K562 (cell line): ENCODE data around the gene COLEC12. TPM values are rescaled to one million over a fixed set of nuclear protein-coding genes. Genes with fewer than 3 reads are reported as not detected.

Source experiments
- ARID3A ChIP-seq: IDR thresholded peaks from 2 replicates; pipeline ENCODE4 v1.6.1; 2012; ENCODE audit warnings: low read depth, low read length, improper control_type of control experiment, borderline replicate concordance
- ATF7 ChIP-seq: fragments of 450-650 bp; IDR thresholded peaks from 2 replicates; pipeline ENCODE4 v1.7.1; 2014; ENCODE audit warnings: mild to moderate bottlenecking, moderate library complexity
- CHCHD3 ChIP-seq: fragments of 250-450 bp; sonication (Bioruptor Pico); IDR thresholded peaks from 2 replicates; pipeline ENCODE4 v2.1.2; 2022; ENCODE audit warnings: mild to moderate bottlenecking
- E2F6 ChIP-seq, 2 experiments: IDR thresholded peaks; 2 replicates each; pipeline ENCODE4 v1.6.1; 2011; ENCODE audit warnings: borderline replicate concordance in 1 of 2, control low read depth in 1 of 2, low read depth in 1 of 2, low read length in 1 of 2, mild to moderate bottlenecking in 1 of 2, mixed read lengths in 1 of 2, moderate library complexity in 1 of 2; ENCODE audit not compliant: insufficient read depth in 1 of 2, insufficient read length in 1 of 2, poor library complexity in 1 of 2, severe bottlenecking in 1 of 2; ENCODE audit errors: extremely low read depth in 1 of 2
- JUNB ChIP-seq: fragments of 450-650 bp; formaldehyde crosslinking; conservative IDR thresholded peaks from 2 replicates; pipeline ENCODE4 v1.4.0; 2020; ENCODE audit warnings: mild to moderate bottlenecking
- JUND ChIP-seq, 2 experiments: IDR thresholded peaks; 2 replicates in 1 of 2; 3 replicates in 1 of 2; pipeline ENCODE4 v1.6.1; 2011; ENCODE audit warnings: borderline replicate concordance in 2 of 2, low read depth in 2 of 2, low read length in 2 of 2, improper control_type of control experiment in 1 of 2, missing biosample characterization in 1 of 2, missing genetic modification characterization in 1 of 2, missing genetic modification reagents in 1 of 2
- MAFG ChIP-seq: fragments of 450-650 bp; conservative IDR thresholded peaks from 2 replicates; pipeline ENCODE4 v1.6.1; 2016; ENCODE audit warnings: missing genetic modification characterization, missing compliant biosample characterization
- NR2C2 ChIP-seq, 2 experiments: fragments of 200-800 bp in 1 of 2; sonication (Bioruptor generic) in 1 of 2; sonication (generic) in 1 of 2; formaldehyde crosslinking in 1 of 2; IDR thresholded peaks; 2 replicates each; pipeline versions ENCODE4 v1.6.1 to v1.8.0; 2016 to 2022; ENCODE audit warnings: mild to moderate bottlenecking in 1 of 2, missing compliant biosample characterization in 1 of 2, missing genetic modification characterization in 1 of 2, missing genetic modification reagents in 1 of 2
- SMAD1 ChIP-seq: fragments of 150-350 bp; IDR thresholded peaks from 2 replicates; pipeline ENCODE4 v1.6.1; 2014; ENCODE audit warnings: low read length, low read depth; ENCODE audit not compliant: partially characterized antibody
- SUPT5H ChIP-seq: fragments of 450-650 bp; IDR thresholded peaks from 2 replicates; pipeline ENCODE4 v1.6.1; 2016
- ZNF57 ChIP-seq: fragments of 450-650 bp; formaldehyde crosslinking; IDR thresholded peaks from 2 replicates; pipeline ENCODE4 v1.4.0; 2020; ENCODE audit warnings: mild to moderate bottlenecking, moderate library complexity
- polyA plus RNA-seq, 8 experiments: library from polyadenylated mRNA; depleted of rRNA in 4 of 8; stranded (reverse) in 5 of 8; unstranded in 3 of 8; fragments of >200 nt; fragmentation: Nextera tagmentation in 2 of 8; fragmentation: Illumina TruSeq in 1 of 8; extraction: Ambion mirVana in 2 of 8; extraction: Trizol in 1 of 8; gene quantifications; 2 replicates each; pipeline versions ENCODE4 v1.2.1 to v1.2.3, GENCODE V29; 2011 to 2014; ENCODE audit warnings: inconsistent platforms in 1 of 8, missing spikeins in 1 of 8
- total RNA-seq, 7 experiments: library from RNA; depleted of rRNA in 6 of 7; stranded (reverse); fragments of >200 nt in 6 of 7; fragmentation: Illumina TruSeq in 2 of 7; extraction: Trizol in 2 of 7; gene quantifications; 2 replicates each; pipeline versions ENCODE4 v1.2.1 to v1.2.3, GENCODE V29; 2011 to 2021; ENCODE audit warnings: low replicate concordance in 1 of 7
- TF ChIP-seq, protein P1 (sequence below): fragments of 450-650 bp; IDR thresholded peaks from 2 replicates; pipeline ENCODE4 v1.6.1; 2016; ENCODE audit warnings: mild to moderate bottlenecking, moderate library complexity

COLEC12 gene
- total and polyA plus RNA-seq, 9 of the 15 experiments (the other 6 are each of a cell fraction or from before 2014, with no cell fraction given), result 0.04 TPM; not detected in 8

DNA sequence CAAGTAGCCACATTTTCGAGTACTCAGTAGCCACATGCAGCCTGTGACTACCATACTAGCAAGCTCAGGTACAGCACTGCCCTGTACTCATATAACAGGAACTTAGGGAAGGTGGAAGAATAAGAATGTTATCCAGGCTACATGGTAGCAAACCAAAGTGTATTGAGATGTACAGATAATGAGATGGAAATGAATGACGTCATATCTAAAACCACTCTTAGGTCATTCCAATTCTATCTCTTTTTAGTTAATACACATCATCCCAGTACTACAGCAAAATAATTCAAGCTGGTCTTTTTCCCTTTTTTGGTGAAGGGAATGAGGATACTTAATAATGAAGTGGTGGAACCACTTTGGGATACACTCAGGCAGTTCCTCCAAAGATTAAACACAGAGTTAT, 38.7 kb downstream of the COLEC12 start (continued):
- TF ChIP-seq, protein P1, sequence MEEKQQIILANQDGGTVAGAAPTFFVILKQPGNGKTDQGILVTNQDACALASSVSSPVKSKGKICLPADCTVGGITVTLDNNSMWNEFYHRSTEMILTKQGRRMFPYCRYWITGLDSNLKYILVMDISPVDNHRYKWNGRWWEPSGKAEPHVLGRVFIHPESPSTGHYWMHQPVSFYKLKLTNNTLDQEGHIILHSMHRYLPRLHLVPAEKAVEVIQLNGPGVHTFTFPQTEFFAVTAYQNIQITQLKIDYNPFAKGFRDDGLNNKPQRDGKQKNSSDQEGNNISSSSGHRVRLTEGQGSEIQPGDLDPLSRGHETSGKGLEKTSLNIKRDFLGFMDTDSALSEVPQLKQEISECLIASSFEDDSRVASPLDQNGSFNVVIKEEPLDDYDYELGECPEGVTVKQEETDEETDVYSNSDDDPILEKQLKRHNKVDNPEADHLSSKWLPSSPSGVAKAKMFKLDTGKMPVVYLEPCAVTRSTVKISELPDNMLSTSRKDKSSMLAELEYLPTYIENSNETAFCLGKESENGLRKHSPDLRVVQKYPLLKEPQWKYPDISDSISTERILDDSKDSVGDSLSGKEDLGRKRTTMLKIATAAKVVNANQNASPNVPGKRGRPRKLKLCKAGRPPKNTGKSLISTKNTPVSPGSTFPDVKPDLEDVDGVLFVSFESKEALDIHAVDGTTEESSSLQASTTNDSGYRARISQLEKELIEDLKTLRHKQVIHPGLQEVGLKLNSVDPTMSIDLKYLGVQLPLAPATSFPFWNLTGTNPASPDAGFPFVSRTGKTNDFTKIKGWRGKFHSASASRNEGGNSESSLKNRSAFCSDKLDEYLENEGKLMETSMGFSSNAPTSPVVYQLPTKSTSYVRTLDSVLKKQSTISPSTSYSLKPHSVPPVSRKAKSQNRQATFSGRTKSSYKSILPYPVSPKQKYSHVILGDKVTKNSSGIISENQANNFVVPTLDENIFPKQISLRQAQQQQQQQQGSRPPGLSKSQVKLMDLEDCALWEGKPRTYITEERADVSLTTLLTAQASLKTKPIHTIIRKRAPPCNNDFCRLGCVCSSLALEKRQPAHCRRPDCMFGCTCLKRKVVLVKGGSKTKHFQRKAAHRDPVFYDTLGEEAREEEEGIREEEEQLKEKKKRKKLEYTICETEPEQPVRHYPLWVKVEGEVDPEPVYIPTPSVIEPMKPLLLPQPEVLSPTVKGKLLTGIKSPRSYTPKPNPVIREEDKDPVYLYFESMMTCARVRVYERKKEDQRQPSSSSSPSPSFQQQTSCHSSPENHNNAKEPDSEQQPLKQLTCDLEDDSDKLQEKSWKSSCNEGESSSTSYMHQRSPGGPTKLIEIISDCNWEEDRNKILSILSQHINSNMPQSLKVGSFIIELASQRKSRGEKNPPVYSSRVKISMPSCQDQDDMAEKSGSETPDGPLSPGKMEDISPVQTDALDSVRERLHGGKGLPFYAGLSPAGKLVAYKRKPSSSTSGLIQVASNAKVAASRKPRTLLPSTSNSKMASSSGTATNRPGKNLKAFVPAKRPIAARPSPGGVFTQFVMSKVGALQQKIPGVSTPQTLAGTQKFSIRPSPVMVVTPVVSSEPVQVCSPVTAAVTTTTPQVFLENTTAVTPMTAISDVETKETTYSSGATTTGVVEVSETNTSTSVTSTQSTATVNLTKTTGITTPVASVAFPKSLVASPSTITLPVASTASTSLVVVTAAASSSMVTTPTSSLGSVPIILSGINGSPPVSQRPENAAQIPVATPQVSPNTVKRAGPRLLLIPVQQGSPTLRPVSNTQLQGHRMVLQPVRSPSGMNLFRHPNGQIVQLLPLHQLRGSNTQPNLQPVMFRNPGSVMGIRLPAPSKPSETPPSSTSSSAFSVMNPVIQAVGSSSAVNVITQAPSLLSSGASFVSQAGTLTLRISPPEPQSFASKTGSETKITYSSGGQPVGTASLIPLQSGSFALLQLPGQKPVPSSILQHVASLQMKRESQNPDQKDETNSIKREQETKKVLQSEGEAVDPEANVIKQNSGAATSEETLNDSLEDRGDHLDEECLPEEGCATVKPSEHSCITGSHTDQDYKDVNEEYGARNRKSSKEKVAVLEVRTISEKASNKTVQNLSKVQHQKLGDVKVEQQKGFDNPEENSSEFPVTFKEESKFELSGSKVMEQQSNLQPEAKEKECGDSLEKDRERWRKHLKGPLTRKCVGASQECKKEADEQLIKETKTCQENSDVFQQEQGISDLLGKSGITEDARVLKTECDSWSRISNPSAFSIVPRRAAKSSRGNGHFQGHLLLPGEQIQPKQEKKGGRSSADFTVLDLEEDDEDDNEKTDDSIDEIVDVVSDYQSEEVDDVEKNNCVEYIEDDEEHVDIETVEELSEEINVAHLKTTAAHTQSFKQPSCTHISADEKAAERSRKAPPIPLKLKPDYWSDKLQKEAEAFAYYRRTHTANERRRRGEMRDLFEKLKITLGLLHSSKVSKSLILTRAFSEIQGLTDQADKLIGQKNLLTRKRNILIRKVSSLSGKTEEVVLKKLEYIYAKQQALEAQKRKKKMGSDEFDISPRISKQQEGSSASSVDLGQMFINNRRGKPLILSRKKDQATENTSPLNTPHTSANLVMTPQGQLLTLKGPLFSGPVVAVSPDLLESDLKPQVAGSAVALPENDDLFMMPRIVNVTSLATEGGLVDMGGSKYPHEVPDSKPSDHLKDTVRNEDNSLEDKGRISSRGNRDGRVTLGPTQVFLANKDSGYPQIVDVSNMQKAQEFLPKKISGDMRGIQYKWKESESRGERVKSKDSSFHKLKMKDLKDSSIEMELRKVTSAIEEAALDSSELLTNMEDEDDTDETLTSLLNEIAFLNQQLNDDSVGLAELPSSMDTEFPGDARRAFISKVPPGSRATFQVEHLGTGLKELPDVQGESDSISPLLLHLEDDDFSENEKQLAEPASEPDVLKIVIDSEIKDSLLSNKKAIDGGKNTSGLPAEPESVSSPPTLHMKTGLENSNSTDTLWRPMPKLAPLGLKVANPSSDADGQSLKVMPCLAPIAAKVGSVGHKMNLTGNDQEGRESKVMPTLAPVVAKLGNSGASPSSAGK, result no peak
- peak; percentile 94 for TF ChIP-seq ATF7
- TF ChIP-seq E2F6 (IDR thresholded peaks at IDR 0.05; ENCODE audit: borderline replicate concordance in 1 of 2, extremely low read depth in 1 of 2, insufficient read depth in 1 of 2, insufficient read length in 1 of 2, low read depth in 1 of 2, low read length in 1 of 2, poor library complexity in 1 of 2, severe bottlenecking in 1 of 2), result no peak
- TF ChIP-seq NR2C2 (CRISPR knock-in tag; IDR thresholded peaks at IDR 0.05), result no peak
- TF ChIP-seq NR2C2 (tag; IDR thresholded peaks at IDR 0.05), result no peak
- TF ChIP-seq ZNF57 (CRISPR knock-in tag), result no peak
- TF ChIP-seq CHCHD3, result no peak
- TF ChIP-seq ARID3A, result no peak
- TF ChIP-seq JUNB, result peak; percentile 84
- TF ChIP-seq SMAD1, result no peak
- peak; percentile 46; the same call in 1 of the 2 replicates for TF ChIP-seq JUND (IDR thresholded peaks at IDR 0.05; ENCODE audit: borderline replicate concordance, low read depth, low read length)
- TF ChIP-seq JUND (tag; IDR thresholded peaks at IDR 0.05; ENCODE audit: borderline replicate concordance, low read depth, low read length), result peak; percentile 79; the same call in 1 of the 3 replicates
- TF ChIP-seq SUPT5H, result no peak
- no peak for TF ChIP-seq MAFG (tag)
